Adipocyte (in vitro differentiated cells): ENCODE results near the gene LMF2.
"Not testable (repeated sequence)": the region's sequence is repeated elsewhere in the genome, so short reads cannot be mapped to it uniquely, and the experiment has no call there.

Experiments used
- DNase-seq: peaks from one replicate; pipeline ENCODE4 v3.0.0-alpha.2; 2015; ENCODE audit warnings: low read depth
- H3K27me3 ChIP-seq: replicated peaks from 2 replicates; pipeline ENCODE4 v1.7.0; 2013; ENCODE audit warnings: mild to moderate bottlenecking, low read length, moderate library complexity; ENCODE audit not compliant: control insufficient read depth, insufficient read depth
- H3K36me3 ChIP-seq: 2 replicates; pipeline ENCODE4 v1.7.0; 2013; ENCODE audit warnings: low read length, mild to moderate bottlenecking, moderate library complexity; ENCODE audit not compliant: control insufficient read depth, insufficient read depth, severe bottlenecking
- H3K4me1 ChIP-seq: 2 replicates; pipeline ENCODE4 v1.7.0; 2013; ENCODE audit warnings: mild to moderate bottlenecking, low read length, moderate library complexity; ENCODE audit not compliant: control insufficient read depth, insufficient read depth
- H3K4me3 ChIP-seq: 2 replicates; pipeline ENCODE4 v1.7.0; 2013; ENCODE audit warnings: mild to moderate bottlenecking, low read length, moderate library complexity
- H3K9ac ChIP-seq: 2 replicates; pipeline ENCODE4 v1.7.0; 2013; ENCODE audit warnings: mild to moderate bottlenecking, low read length, moderate library complexity
- H3K9me3 ChIP-seq: 2 replicates; pipeline ENCODE4 v1.7.0; 2013; ENCODE audit warnings: mild to moderate bottlenecking, low read length, moderate library complexity; ENCODE audit not compliant: control insufficient read depth

The LMF2 gene

DNA sequence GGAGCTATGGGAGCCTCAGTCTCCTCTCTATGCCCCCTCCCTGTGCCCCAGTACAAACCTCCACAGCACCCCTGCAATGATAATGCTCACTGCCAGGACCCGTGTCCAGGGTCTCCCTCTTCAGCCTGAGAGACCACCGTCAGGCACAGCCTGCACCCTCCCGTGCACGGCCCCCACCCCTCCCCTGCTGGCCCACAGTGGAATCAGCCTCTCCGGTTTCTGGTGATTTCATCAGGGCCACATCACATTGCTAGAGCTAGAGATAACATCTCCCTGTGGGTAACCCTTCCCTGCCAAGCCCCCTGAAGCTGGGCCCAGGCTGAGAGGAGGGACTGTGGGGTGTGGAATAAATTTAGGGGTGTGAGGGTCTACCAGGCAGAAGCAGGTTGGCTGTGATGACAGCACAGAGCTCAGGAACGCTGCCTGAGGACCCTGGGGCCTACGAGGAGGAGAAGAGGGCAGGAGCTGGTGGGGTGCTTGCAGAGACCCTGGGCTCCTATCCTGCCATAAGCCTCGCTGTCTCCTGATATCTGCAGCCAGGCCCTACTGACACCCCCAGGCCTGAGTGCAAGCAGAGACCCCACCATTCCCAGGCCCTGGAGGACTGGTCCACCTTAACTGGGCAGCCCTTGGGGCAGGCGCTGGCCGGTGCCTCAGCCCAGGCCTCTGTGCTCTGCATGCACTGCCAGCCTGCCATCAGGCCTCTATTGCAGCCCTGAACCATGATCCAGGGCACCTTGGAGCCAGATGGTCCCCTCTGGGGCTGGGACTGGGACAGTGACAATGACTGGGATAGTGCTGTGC, 38.2 kb upstream of the LMF2 start, which contains the start of gene KLHDC7B:
Gene KLHDC7B (plus strand): TSS at position 378 of the 804 bp plus-strand sequence. CDS start 345 bp downstream, at position 723.
- peak within 1 kb of the TSS; percentile 78 for H3K9ac ChIP-seq
- no peak within 1 kb of the TSS for H3K4me3 ChIP-seq
- peak; percentile 85 for DNase-seq
- no peaks in the 10 kb centered on the region for H3K36me3 ChIP-seq
- H3K9me3 ChIP-seq, result no peaks in the 10 kb centered on the region
- peaks cover 33% of the 10 kb centered on the region for H3K4me1 ChIP-seq
- peaks cover 16% of the 10 kb centered on the region for H3K27me3 ChIP-seq

DNA sequence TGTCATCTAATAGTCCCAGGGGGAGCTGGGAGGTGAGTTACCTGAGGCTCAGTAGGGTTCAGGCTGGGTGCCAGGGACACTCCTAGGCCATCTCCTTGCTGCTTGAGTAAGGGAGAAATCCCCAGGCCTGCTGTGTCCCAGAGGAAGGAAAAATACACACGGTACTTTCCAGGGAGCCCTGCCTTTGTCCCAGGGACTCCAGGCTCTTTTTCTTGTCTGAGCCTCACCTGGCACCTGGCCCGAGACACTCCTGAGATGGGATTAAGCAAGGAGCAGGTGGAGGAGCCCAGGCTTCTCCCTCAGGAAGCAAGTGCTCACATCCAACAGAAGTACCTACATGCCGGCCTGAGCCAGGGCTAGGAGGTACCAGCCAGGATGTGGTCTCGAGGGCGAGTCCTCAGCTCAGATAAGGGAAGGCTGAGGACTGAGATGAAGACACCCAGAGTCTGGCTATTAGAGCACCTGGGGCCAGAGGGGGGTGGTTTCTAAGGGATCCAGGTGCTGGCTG, 37.3 kb upstream of the LMF2 start:
- H3K36me3 ChIP-seq, result no peaks in the 10 kb centered on the region
- peaks cover 43% of the 10 kb centered on the region for H3K4me1 ChIP-seq
- H3K9ac ChIP-seq, result peak overlapping the region; percentile 78
- H3K9me3 ChIP-seq, result no peaks in the 10 kb centered on the region
- H3K4me3 ChIP-seq, result peak overlapping the region; percentile 67
- H3K27me3 ChIP-seq, result peaks cover 11% of the 10 kb centered on the region
- DNase-seq, result no peak

DNA sequence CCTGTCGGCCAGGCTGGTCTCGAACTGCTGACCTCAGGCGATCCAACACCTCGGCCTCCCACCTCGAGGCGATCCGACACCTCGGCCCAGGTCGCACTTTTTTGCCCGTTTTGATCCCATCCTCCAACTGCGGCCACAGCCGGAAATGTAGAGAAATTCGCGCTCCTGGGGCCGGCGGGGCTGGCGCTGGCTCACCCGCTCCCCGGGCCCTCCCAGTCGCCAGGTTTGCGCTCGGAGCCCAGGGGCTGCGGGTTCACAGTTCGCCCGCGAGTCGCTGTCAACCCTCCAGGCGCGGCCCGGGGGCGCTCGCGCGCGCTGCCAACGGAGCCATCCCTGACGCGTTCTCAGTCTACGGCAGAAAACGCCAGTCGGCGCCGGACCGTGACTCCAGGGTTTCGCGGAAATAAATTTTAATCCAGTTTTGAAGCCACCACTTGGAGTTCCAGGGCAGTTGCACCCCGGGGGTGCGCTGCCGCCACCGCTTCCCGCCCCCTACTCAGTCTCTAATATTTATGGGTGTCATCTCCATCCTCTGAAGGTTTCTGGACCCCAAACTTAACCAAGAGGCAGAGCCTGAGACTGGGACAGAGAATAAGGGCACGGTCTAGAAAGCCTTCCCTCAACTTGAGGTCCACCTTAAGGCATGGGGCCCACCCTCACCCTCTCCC, 36.7 kb upstream of the LMF2 start:
- Histone ChIP-seq H3K27me3 (peaks cover 10% of the 10 kb centered on the region), H3K36me3 (no peaks in the 10 kb centered on the region), H3K4me3 (peak overlapping the region; percentile 67), H3K4me1 (peaks cover 47% of the 10 kb centered on the region), H3K9ac (peak overlapping the region; percentile 78), H3K9me3 (no peaks in the 10 kb centered on the region)
- DNase-seq, result peak; percentile 46

DNA sequence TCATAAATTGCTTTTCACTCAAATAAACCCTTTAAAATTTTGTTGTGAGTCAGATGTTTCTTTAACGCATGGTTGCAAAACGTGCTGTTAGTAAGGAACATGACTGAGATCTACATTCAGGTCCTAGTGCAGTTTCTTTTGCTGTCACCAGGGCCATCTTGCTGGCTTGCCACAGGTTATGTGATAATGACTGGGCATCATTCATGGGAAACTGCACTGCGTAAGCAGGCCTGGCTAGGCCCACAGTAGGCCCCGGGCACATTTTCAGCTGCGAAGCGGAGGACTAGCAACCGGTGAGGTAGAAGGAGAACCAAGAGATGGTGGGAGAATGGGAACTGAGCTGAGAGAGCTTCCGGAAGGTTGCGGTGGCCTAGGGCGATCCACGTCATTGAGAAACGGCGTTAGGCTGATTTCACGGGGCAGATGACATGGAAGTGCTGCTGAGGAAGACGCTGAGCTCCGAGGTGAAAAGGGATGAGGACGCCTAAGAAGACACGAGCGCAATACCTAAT, 35.0 kb upstream of the LMF2 start:
- no peak for DNase-seq
- H3K4me1 ChIP-seq, result peaks cover 61% of the 10 kb centered on the region
- peaks cover 9% of the 10 kb centered on the region for H3K27me3 ChIP-seq
- H3K4me3 ChIP-seq, result no peak overlapping the region
- no peaks in the 10 kb centered on the region for H3K9me3 ChIP-seq
- no peaks in the 10 kb centered on the region for H3K36me3 ChIP-seq
- no peak overlapping the region for H3K9ac ChIP-seq

DNA sequence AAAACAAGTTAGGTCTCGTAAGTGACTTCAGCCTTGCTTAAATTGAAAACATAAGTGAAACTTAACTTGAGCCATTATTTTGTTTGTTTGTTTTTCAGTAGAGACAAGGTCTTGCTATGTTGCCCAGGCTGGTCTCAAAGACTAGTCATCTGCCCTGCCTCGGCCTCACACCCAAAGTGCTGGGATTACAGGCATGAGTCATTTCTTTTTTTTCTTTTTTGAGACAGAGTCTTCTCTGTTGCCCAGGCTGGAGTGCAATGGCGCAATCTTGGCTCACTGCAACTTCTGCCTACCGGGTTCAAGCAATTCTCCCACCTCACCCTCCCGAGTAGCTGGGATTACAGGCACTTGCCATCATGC, 34.1 kb upstream of the LMF2 start:
- Histone ChIP-seq H3K9ac (peak overlapping the region; percentile 39), H3K4me1 (peaks cover 59% of the 10 kb centered on the region)
- H3K27me3 ChIP-seq, H3K36me3 ChIP-seq, H3K4me3 ChIP-seq, H3K9me3 ChIP-seq: not testable (repeated sequence)
- peak; percentile 93 for DNase-seq

DNA sequence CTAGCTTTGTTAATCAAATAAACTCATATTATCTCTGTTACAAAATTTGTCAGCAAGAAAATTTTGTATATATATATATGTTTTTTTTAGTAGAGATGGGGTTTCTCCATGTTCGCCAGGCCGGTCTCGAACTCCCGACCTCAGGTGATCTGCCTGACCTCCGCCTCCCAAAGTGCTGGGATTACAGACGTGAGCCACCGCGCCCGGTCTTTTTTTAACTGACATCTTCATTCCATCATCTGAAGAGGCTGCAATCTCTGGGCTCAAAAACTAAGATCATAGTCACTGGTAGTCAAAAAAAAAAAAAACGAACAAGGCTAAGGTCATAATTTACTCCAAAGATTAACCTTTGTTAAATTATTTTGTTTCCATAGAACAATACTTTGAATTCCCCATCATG, 32.9 kb upstream of the LMF2 start:
- no peaks in the 10 kb centered on the region for H3K9me3 ChIP-seq
- no peak for DNase-seq
- H3K4me3 ChIP-seq, result no peak overlapping the region
- no peaks in the 10 kb centered on the region for H3K27me3 ChIP-seq
- peak overlapping the region; percentile 70 for H3K9ac ChIP-seq
- no peaks in the 10 kb centered on the region for H3K36me3 ChIP-seq
- H3K4me1 ChIP-seq, result peaks cover 53% of the 10 kb centered on the region

DNA sequence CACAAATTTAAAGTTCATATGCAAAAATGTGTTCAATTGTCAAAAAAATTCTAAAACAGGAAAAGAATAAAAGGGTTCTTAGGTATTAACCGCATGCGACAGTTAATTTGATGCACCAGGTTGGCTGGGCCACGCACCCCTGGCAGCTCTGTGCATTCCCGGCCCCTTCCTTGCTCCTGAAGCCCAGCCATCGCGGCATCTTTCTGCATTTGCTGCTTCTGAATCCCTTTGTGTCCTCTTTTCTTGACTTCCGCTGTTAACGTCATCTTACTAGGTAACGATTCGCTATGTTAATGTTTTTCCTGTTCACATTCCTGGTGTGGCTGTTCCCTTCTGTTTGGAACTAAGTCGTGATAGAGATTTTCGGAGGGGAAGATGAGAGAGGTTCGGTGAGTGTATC, 30.3 kb upstream of the LMF2 start:
- peak overlapping the region; percentile 89 for H3K9ac ChIP-seq
- no peaks in the 10 kb centered on the region for H3K27me3 ChIP-seq
- no peaks in the 10 kb centered on the region for H3K9me3 ChIP-seq
- H3K4me1 ChIP-seq, result peaks cover 53% of the 10 kb centered on the region
- H3K4me3 ChIP-seq, result no peak overlapping the region
- no peak for DNase-seq
- H3K36me3 ChIP-seq, result no peaks in the 10 kb centered on the region

DNA sequence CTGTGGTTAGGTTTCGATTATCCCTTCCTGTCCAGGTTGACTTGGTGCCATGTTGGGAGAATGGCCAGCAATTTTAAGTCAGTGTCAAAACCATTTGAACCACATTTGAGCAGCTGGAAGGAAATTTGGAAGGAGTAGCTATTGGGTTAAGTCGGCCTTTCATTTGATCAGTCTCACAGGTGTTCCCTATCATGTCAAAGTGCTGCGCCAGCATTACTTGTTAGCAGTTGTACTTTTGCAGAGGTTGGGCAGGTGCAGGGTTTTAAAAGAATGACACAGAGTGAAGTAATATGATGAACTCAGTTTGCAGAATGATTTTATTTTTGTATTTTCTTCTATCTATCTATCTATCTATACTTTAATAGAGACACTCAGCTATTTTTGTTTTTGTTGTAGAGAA, 28.7 kb upstream of the LMF2 start:
- H3K9ac ChIP-seq, result no peak overlapping the region
- no peak overlapping the region for H3K4me3 ChIP-seq
- no peaks in the 10 kb centered on the region for H3K27me3 ChIP-seq
- peaks cover 41% of the 10 kb centered on the region for H3K4me1 ChIP-seq
- H3K9me3 ChIP-seq, result no peaks in the 10 kb centered on the region
- H3K36me3 ChIP-seq, result no peaks in the 10 kb centered on the region
- no peak for DNase-seq

DNA sequence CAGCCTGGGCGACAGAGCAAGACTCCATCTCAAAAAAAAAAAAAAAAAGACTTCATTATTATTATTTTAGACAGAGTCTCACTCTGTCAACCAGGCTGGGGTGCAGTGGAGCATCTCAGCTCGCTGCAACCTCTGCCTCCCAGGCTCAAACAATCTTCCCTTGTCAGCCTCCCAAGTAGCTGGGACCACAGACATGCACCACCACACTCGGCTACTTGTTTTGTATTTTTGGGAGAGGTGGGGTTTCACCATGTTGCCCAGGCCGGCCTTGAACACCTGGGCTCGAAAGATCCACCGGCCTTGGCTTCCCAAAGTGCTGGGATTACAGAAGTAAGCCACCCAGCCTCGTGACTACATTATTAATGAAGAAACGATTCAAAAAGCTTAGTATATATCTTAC, 27.6 kb upstream of the LMF2 start:
- Histone ChIP-seq H3K9ac (no peak overlapping the region), H3K27me3 (no peaks in the 10 kb centered on the region), H3K36me3 (no peaks in the 10 kb centered on the region), H3K4me1 (peaks cover 34% of the 10 kb centered on the region), H3K9me3 (no peaks in the 10 kb centered on the region), H3K4me3 (no peak overlapping the region)
- DNase-seq, result no peak

DNA sequence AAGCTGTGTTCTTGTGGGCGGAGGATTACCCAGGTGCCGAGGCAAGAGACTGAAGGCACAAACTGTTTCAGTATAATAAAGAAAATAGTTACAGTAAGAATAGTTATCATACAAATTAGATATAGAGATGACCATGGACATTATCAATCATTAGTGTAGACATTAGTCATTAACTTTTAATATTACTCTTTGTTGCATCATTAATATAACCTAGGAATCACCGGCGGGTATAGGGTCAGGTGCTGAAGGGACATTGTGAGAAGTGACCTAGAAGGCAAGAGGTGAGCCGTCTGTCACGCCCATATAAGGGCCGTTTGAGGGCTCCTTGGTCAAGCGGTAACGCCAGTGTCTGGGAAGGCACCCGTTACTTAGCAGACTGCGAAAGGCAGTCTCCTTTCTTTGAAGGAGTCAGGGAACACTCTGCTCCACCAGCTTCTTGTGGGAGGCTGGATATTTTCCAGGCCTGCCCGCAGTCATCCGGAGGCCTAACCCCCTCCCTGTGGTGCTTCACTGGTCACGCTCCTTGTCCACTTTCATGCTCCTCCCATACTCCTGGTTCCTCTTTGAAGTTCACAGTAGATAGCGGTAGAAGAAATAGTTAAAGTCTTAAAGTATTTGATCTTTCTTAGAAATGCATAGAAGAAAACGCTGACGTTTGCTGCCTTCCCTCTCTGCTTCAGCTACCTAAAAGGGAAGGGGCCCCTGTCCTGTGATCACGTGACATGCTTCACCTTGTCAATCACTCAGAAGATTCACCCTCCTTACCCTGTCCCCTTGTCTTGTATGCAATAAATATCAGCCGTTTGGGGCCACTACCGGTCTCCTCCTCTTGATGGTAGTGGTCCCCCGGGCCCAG, 26.6 kb upstream of the LMF2 start:
- H3K27me3 ChIP-seq, H3K4me3 ChIP-seq, H3K36me3 ChIP-seq, H3K9ac ChIP-seq, DNase-seq, H3K9me3 ChIP-seq: not testable (repeated sequence)
- H3K4me1 ChIP-seq, result peaks cover 27% of the 10 kb centered on the region
